Spleen (tissue), 11 donors: ENCODE data around the gene ZNF91. TPM values are rescaled to one million over a fixed set of nuclear protein-coding genes. Genes with fewer than 3 reads are reported as not detected.
A peak's percentile ranks its signal among the peaks of the same experiment; 100 is the strongest.
"Not testable (repeated sequence)": the region's sequence is repeated elsewhere in the genome, so short reads cannot be mapped to it uniquely, and the experiment has no call there.

ENCODE experiments used
- DNase-seq: peaks from one replicate; pipeline ENCODE4 v3.0.0-alpha.2; 2020
- H3K27ac ChIP-seq, 8 donors: fragments of 200-600 bp; sonication (generic) in 7 of 8; 1 replicate in 4 of 8; 2 replicates in 4 of 8; pipeline versions ENCODE4 v1.5.0 to v1.8.0; 2016 to 2021; ENCODE audit warnings: inconsistent platforms in 4 of 8, mild to moderate bottlenecking in 4 of 8, moderate library complexity in 1 of 8
- H3K27me3 ChIP-seq, 7 donors: fragments of 200-600 bp; sonication (generic) in 6 of 7; replicated peaks in 1 of 7; 1 replicate in 4 of 7; 2 replicates in 3 of 7; pipeline versions ENCODE4 v1.5.0 to v1.8.0; 2016 to 2021; ENCODE audit warnings: inconsistent platforms in 3 of 7, mild to moderate bottlenecking in 1 of 7
- H3K36me3 ChIP-seq, 6 donors: fragments of 200-600 bp; sonication (generic) in 5 of 6; 1 replicate in 4 of 6; 2 replicates in 2 of 6; pipeline versions ENCODE4 v1.5.0 to v1.8.0; 2016 to 2021; ENCODE audit warnings: inconsistent platforms in 2 of 6
- H3K4me1 ChIP-seq, 6 donors: fragments of 200-600 bp; sonication (generic) in 5 of 6; 1 replicate in 3 of 6; 2 replicates in 3 of 6; pipeline versions ENCODE4 v1.5.0 to v1.8.0; 2016 to 2021; ENCODE audit warnings: inconsistent platforms in 3 of 6
- H3K4me3 ChIP-seq, 8 donors: fragments of 200-600 bp; sonication (generic) in 7 of 8; 1 replicate in 4 of 8; 2 replicates in 4 of 8; pipeline versions ENCODE4 v1.5.0 to v1.8.0; 2016 to 2021; ENCODE audit warnings: inconsistent platforms in 4 of 8, mild to moderate bottlenecking in 4 of 8, moderate library complexity in 2 of 8
- H3K9me3 ChIP-seq, 8 donors: fragments of 200-600 bp; sonication (generic) in 7 of 8; 1 replicate in 4 of 8; 2 replicates in 4 of 8; pipeline versions ENCODE4 v1.5.0 to v1.8.0; 2016 to 2021; ENCODE audit warnings: inconsistent platforms in 4 of 8
- POLR2A ChIP-seq, 3 donors: fragments of 450-650 bp; IDR thresholded peaks; one replicate each; pipeline ENCODE4 v1.5.1; 2017; ENCODE audit warnings: antibody characterized with exemption in 3 of 3, mild to moderate bottlenecking in 1 of 3
- POLR2AphosphoS5 ChIP-seq, 3 donors: sonication (generic); formaldehyde crosslinking; IDR thresholded peaks; one replicate each; pipeline ENCODE4 v1.5.1; 2017; ENCODE audit warnings: antibody characterized with exemption in 3 of 3
- WGBS, 5 donors: extraction: QIAGEN DNeasy Blood & Tissue Kit in 3 of 5; methylation state at CpG; one replicate each; pipeline versions ENCODE4 v1.1.5 to v1.1.7; 2013 to 2018; 5-methylcytosine and 5-hydroxymethylcytosine counted together
- intact Hi-C: fragments of 100-400 bp; cut with DNase I; formaldehyde crosslinking; loops from one replicate; pipeline ENCODE4 v1.15.0; 2023; ENCODE audit warnings: low total_unique reads
- polyA plus RNA-seq, 3 donors: library from polyadenylated mRNA; stranded (reverse); fragments of 200-250 nt; gene quantifications; one replicate each; pipeline ENCODE4 v1.2.1, GENCODE V29; 2013
- total RNA-seq, 7 donors: library from RNA; depleted of rRNA in 3 of 7; stranded (reverse); fragments of >200 nt in 3 of 7; fragmentation: NEBNext Ultra II Directional in 4 of 7; extraction: Animal tissue kit (Norgen Biotek cat#: 25700) in 4 of 7; gene quantifications; one replicate each; pipeline versions ENCODE4 v1.1.0 to v1.2.1, GENCODE V29; 2016 to 2021
- TF ChIP-seq, protein P1 (sequence below), 11 experiments: fragments of 200-600 bp in 7 of 11; fragments of 450-650 bp in 4 of 11; sonication (generic) in 4 of 11; IDR thresholded peaks in 8 of 11; conservative IDR thresholded peaks in 3 of 11; 1 replicate in 7 of 11; 2 replicates in 4 of 11; pipeline versions ENCODE4 v1.4.0 to v1.8.0; 2016 to 2021; ENCODE audit warnings: antibody characterized with exemption in 11 of 11, inconsistent platforms in 4 of 11, mild to moderate bottlenecking in 1 of 11
- donor health status: healthy with polysubstance abuse.
- donor health status: DM: no; HTN: no; CAD: no; lungs with moderate emphysema.
- donor health status: DM: no; HTN: no; CAD: no.
- donor health status: Bipolar disorder and iron deficiency.
- donor health status: healthy.
- donor health status: DM: no; HTN: no; CAD: no.
- donor health status: DM: yes; HTN: yes; CAD: no.

The ZNF91 gene
- total and polyA plus RNA-seq, 10 donors, result 8.4 to 99.4 (median 58.6) TPM

DNA sequence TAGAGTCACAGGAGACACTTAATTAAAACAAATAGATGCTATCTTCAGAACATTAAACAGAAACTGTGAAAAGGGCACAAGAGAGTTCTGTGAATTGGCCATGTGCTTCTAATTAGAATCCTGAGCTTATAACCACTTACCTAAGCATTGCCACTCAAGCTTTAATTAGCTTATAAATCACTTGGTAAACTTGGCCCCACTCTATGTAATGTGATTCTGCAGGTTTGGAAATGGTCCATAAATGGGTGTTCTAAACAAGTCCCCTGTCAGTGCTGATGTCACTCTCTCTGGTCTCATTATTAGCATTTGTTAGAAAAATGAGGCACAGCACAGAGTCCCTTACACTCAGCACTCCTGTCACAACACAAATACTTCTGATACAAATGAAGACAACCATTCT is 18.0 kb downstream of the ZNF91 start:
- Histone ChIP-seq H3K4me3 (no peak overlapping the region), H3K9me3 (peaks cover 18 to 100% (median 100%) of the 10 kb centered on the region in 8 donors), H3K27ac (no peak overlapping the region), H3K36me3 (peaks cover 7 to 100% (median 70%) of the 10 kb centered on the region in 6 donors), H3K4me1 (peaks cover 0 to 12% (median 5%) of the 10 kb centered on the region in 6 donors), H3K27me3 (no peaks in the 10 kb centered on the region)
- intact Hi-C loops, result no loop called here
- TF ChIP-seq POLR2AphosphoS5 (IDR thresholded peaks at IDR 0.05), result no peak
- TF ChIP-seq, protein P1, sequence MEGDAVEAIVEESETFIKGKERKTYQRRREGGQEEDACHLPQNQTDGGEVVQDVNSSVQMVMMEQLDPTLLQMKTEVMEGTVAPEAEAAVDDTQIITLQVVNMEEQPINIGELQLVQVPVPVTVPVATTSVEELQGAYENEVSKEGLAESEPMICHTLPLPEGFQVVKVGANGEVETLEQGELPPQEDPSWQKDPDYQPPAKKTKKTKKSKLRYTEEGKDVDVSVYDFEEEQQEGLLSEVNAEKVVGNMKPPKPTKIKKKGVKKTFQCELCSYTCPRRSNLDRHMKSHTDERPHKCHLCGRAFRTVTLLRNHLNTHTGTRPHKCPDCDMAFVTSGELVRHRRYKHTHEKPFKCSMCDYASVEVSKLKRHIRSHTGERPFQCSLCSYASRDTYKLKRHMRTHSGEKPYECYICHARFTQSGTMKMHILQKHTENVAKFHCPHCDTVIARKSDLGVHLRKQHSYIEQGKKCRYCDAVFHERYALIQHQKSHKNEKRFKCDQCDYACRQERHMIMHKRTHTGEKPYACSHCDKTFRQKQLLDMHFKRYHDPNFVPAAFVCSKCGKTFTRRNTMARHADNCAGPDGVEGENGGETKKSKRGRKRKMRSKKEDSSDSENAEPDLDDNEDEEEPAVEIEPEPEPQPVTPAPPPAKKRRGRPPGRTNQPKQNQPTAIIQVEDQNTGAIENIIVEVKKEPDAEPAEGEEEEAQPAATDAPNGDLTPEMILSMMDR (IDR thresholded peaks at IDR 0.05 in 8 of 11, conservative IDR thresholded peaks at IDR 0.05 in 3 of 11), result no peak
- no peak for TF ChIP-seq POLR2A (IDR thresholded peaks at IDR 0.05)
- no peak for DNase-seq

DNA sequence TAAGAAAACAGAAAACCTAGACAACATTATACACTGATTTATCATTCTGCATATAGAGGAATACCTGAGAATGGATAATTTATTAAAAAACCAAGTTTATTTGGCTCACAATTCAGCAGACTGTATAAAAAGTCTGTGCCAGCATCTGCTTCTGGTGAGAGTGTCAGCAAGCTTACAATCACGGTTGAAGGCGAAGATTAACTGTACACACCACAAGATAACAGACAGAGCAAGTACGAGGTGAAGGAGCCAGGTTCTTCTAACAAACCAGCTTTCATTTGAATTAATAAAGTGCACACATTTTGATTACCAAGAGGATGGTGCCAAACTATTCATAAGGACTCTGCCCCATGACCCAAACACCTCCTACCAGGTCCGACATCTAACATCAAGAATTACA is 28.8 kb downstream of the ZNF91 start:
- no peak for TF ChIP-seq POLR2AphosphoS5 (IDR thresholded peaks at IDR 0.05)
- TF ChIP-seq, protein P1 (IDR thresholded peaks at IDR 0.05 in 8 of 11, conservative IDR thresholded peaks at IDR 0.05 in 3 of 11), result no peak
- TF ChIP-seq POLR2A (IDR thresholded peaks at IDR 0.05), result no peak
- DNase-seq, result no peak
- WGBS, 5 donors, result 95 to 99% (median 96%) methylated on average over 4 of the region's 4 CpGs
- H3K9me3 ChIP-seq, result peaks cover 53 to 97% (median 97%) of the 10 kb centered on the region in 8 donors
- H3K4me1 ChIP-seq, result no peaks in the 10 kb centered on the region
- intact Hi-C loops, result no loop called here
- H3K27ac ChIP-seq, result no peak overlapping the region
- no peaks in the 10 kb centered on the region for H3K27me3 ChIP-seq
- H3K4me3 ChIP-seq, result no peak overlapping the region
- H3K36me3 ChIP-seq, result peaks cover 25 to 97% (median 84%) of the 10 kb centered on the region in 6 donors

DNA sequence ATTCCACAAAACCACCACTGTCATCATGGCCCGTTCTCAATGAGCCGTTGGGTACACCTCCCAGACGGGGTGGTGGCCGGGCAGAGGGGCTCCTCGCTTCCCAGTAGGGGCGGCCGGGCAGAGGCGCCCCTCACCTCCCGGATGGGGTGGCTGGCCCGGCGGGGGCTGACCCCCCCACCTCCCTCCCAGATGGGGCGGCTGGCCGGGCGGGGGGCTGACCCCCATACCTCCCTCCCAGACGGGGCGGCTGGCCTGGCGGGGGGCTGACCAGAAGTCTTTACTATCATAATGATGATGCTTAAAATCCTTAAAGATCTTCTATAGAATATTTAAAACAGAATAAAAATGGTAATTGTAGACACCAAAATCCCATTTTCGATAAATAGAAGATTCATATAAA is 29.2 kb downstream of the ZNF91 start:
- intact Hi-C loops, DNase-seq, H3K4me1 ChIP-seq, H3K27ac ChIP-seq, H3K27me3 ChIP-seq: not testable (repeated sequence)
- Histone ChIP-seq H3K9me3 (peaks cover 53 to 97% (median 97%) of the 10 kb centered on the region in 8 donors), H3K4me3 (peak overlapping the region in 1 of 8 donors; percentile 30), H3K36me3 (peaks cover 25 to 97% (median 80%) of the 10 kb centered on the region in 6 donors)
- WGBS, 5 donors, result 97 to 99% (median 98%) methylated on average over 13 to 18 of the region's 18 CpGs

DNA sequence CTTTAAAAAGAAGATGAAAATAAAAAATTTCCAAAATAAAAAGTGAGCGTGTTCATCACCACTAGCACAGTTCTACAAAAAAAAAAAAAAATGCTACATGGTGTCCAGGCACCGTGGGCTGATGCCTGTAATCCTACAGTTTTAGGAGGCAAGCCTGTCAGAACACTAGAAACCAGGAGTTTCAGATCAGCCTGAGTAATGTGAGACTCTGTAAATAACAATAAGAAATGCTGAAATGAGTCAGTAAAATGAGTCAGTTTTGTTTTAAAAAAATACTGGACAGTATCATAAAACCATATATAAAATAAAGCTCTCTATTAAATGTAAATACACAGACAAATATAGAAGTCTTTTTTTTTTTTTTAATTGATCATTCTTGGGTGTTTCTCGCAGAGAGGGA is 30.0 kb downstream of the ZNF91 start:
- WGBS, 5 donors, result 93 to 99% (median 96%) methylated on average over 3 of the region's 3 CpGs
- peaks cover 17 to 91% (median 72%) of the 10 kb centered on the region in 6 donors for H3K36me3 ChIP-seq

DNA sequence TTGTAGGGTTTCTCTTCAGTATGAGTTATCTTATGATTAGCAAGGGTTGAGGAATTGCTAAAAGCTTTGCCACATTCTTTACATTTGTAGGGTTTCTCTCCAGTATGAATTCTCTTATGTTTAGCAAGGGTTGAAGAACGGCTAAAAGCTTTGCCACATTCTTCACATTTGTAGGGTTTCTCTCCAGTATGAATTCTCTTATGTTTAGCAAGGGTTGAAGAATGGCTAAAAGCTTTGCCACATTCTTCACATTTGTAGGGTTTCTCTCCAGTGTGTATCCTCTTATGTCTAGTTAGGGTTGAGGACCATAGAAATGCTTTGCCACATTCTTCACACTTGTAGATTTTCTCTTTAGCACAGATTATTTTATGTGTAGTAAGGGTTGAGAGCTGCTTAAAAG is 33.4 kb downstream of the ZNF91 start:
- peaks cover 71 to 100% (median 99%) of the 10 kb centered on the region in 8 donors for H3K9me3 ChIP-seq
- WGBS, 5 donors, result 91 to 100% (median 95%) methylated on average over 1 of the region's 1 CpG

More for the DNA sequence above, 30.0 kb downstream of the ZNF91 start:
- no peak for DNase-seq
- intact Hi-C loops, result no loop called here
- Histone ChIP-seq H3K27me3 (no peaks in the 10 kb centered on the region), H3K9me3 (peaks cover 54 to 97% (median 97%) of the 10 kb centered on the region in 8 donors), H3K27ac (no peak overlapping the region), H3K4me3 (no peak overlapping the region), H3K4me1 (no peaks in the 10 kb centered on the region)
- TF ChIP-seq POLR2AphosphoS5 (IDR thresholded peaks at IDR 0.05) (no peak), POLR2A (IDR thresholded peaks at IDR 0.05) (no peak)
- TF ChIP-seq, protein P1 (IDR thresholded peaks at IDR 0.05 in 8 of 11, conservative IDR thresholded peaks at IDR 0.05 in 3 of 11), result no peak

More for the DNA sequence above, 33.4 kb downstream of the ZNF91 start:
- peaks cover 14 to 90% (median 47%) of the 10 kb centered on the region in 6 donors for H3K36me3 ChIP-seq
- H3K4me1 ChIP-seq, H3K4me3 ChIP-seq, H3K27me3 ChIP-seq, intact Hi-C loops, H3K27ac ChIP-seq, DNase-seq: not testable (repeated sequence)
